ENCODE measurements around the gene GAS7. TPM values are rescaled to one million over a fixed set of nuclear protein-coding genes. Genes with fewer than 3 reads are reported as not detected.

Gene GAS7
- polyA plus RNA-seq, 1 experiment, result 1.4 TPM

- Histone ChIP-seq H3K4me3 (ENCODE audit: low read depth, low read length) (no peak overlapping the region), H3K27me3 (ENCODE audit: control insufficient read depth, insufficient read depth, low read length) (no peaks in the 10 kb centered on the region), H3K36me3 (ENCODE audit: control insufficient read depth, insufficient read depth, low read length) (no peaks in the 10 kb centered on the region)
- POLR2A ChIA-PET, result no interaction called here
- TF ChIP-seq CTCF (IDR thresholded peaks at IDR 0.05; ENCODE audit: insufficient read depth, low read depth, low read length), result no peak
- DNase-seq (ENCODE audit: low read depth), result no peak
- CTCF ChIA-PET, result no interaction called here
Measured at GRCh38 chr17:10070690-10071089, 127.7 kb downstream of the GAS7 start.

- Histone ChIP-seq H3K4me3 (ENCODE audit: low read depth, low read length) (no peak overlapping the region), H3K36me3 (ENCODE audit: control insufficient read depth, insufficient read depth, low read length) (no peaks in the 10 kb centered on the region), H3K27me3 (ENCODE audit: control insufficient read depth, insufficient read depth, low read length) (no peaks in the 10 kb centered on the region)
- ChIA-PET POLR2A (no interaction called here), CTCF (interaction anchor here (0.7 to 1.2 kb wide), 3 partner anchors 10 to 1336 kb away, joined by 3 read pairs; no protein-coding TSS in a partner anchor)
- no peak for TF ChIP-seq CTCF (IDR thresholded peaks at IDR 0.05; ENCODE audit: insufficient read depth, low read depth, low read length)
- no peak for DNase-seq (ENCODE audit: low read depth)
Measured at GRCh38 chr17:10069301-10069700, 129.1 kb downstream of the GAS7 start.

GRCh38 chr17:10067446-10068143, 130.8 kb downstream of the GAS7 start:
- DNase-seq (ENCODE audit: low read depth), result no peak
- no peak for TF ChIP-seq CTCF (IDR thresholded peaks at IDR 0.05; ENCODE audit: insufficient read depth, low read depth, low read length)
- CTCF ChIA-PET, result no interaction called here

GRCh38 chr17:10064536-10064935, 133.9 kb downstream of the GAS7 start:
- H3K4me3 ChIP-seq (ENCODE audit: low read depth, low read length), result no peak overlapping the region
- POLR2A ChIA-PET, result no interaction called here
- DNase-seq (ENCODE audit: low read depth), result no peak
- TF ChIP-seq CTCF (IDR thresholded peaks at IDR 0.05; ENCODE audit: insufficient read depth, low read depth, low read length), result no peak
- CTCF ChIA-PET, result interaction anchor here (1.8 kb wide), 1 partner anchor 12 kb away, joined by 8 read pairs; no protein-coding TSS in a partner anchor
- peaks cover under 1% of the 10 kb centered on the region for H3K27me3 ChIP-seq (ENCODE audit: control insufficient read depth, insufficient read depth, low read length)
- no peaks in the 10 kb centered on the region for H3K36me3 ChIP-seq (ENCODE audit: control insufficient read depth, insufficient read depth, low read length)

More at GRCh38 chr17:10067446-10068143, 130.8 kb downstream of the GAS7 start:
- POLR2A ChIA-PET, result no interaction called here
- H3K4me3 ChIP-seq (ENCODE audit: low read depth, low read length), result no peak overlapping the region
- H3K27me3 ChIP-seq (ENCODE audit: control insufficient read depth, insufficient read depth, low read length), result no peaks in the 10 kb centered on the region; the same call in 1 of the 2 replicates
- H3K36me3 ChIP-seq (ENCODE audit: control insufficient read depth, insufficient read depth, low read length), result no peaks in the 10 kb centered on the region

GRCh38 chr17:10063730-10064241, 134.6 kb downstream of the GAS7 start:
- no peak for DNase-seq (ENCODE audit: low read depth)
- H3K4me3 ChIP-seq (ENCODE audit: low read depth, low read length), result no peak overlapping the region
- no peak for TF ChIP-seq CTCF (IDR thresholded peaks at IDR 0.05; ENCODE audit: insufficient read depth, low read depth, low read length)
- peaks cover 2% of the 10 kb centered on the region for H3K27me3 ChIP-seq (ENCODE audit: control insufficient read depth, insufficient read depth, low read length)
- POLR2A ChIA-PET, result no interaction called here
- no peaks in the 10 kb centered on the region for H3K36me3 ChIP-seq (ENCODE audit: control insufficient read depth, insufficient read depth, low read length)
- CTCF ChIA-PET, result no interaction called here
